Thyroid gland (tissue), 4 donors: Measurements from ENCODE around the gene EXPH5. TPM values are rescaled to one million over a fixed set of nuclear protein-coding genes. Genes with fewer than 3 reads are reported as not detected.

Experiments used
- DNase-seq, 2 donors: peaks; one replicate each; pipeline ENCODE4 v3.0.0-alpha.2; 2019
- H3K27ac ChIP-seq, 3 donors: fragments of 200-600 bp; sonication (generic); 1 replicate in 2 of 3; 2 replicates in 1 of 3; pipeline ENCODE4 v1.5.1; 2016 to 2019; ENCODE audit warnings: mild to moderate bottlenecking in 1 of 3, moderate library complexity in 1 of 3
- H3K27me3 ChIP-seq: fragments of 200-600 bp; sonication (generic); one replicate; pipeline ENCODE4 v1.5.1; 2019
- H3K36me3 ChIP-seq, 2 donors: fragments of 200-600 bp; sonication (generic); one replicate each; pipeline ENCODE4 v1.5.1; 2016 to 2019
- H3K4me1 ChIP-seq, 2 donors: fragments of 200-600 bp; sonication (generic); one replicate each; pipeline ENCODE4 v1.5.1; 2017 to 2019
- H3K4me3 ChIP-seq, 3 donors: fragments of 200-600 bp; sonication (generic); replicated peaks in 1 of 3; 1 replicate in 2 of 3; 2 replicates in 1 of 3; pipeline ENCODE4 v1.5.1; 2016; ENCODE audit warnings: mild to moderate bottlenecking in 1 of 3
- H3K9me3 ChIP-seq: fragments of 200-600 bp; sonication (generic); one replicate; pipeline ENCODE4 v1.5.1; 2017
- CTCF ChIP-seq, 6 experiments: fragments of 200-600 bp in 3 of 6; fragments of 450-650 bp in 3 of 6; sonication (generic) in 3 of 6; IDR thresholded peaks; one replicate each; pipeline ENCODE4 v1.5.1; 2016 to 2019; ENCODE audit warnings: antibody characterized with exemption in 6 of 6, mild to moderate bottlenecking in 2 of 6, inconsistent platforms in 1 of 6, moderate library complexity in 1 of 6
- POLR2A ChIP-seq, 2 donors: fragments of 450-650 bp; IDR thresholded peaks; one replicate each; pipeline ENCODE4 v1.6.1; 2017; ENCODE audit warnings: antibody characterized with exemption in 2 of 2, mild to moderate bottlenecking in 2 of 2, moderate library complexity in 1 of 2
- WGBS, 2 donors: methylation state at CpG; one replicate each; pipeline ENCODE4 v1.1.5; 2017; 5-methylcytosine and 5-hydroxymethylcytosine counted together
- intact Hi-C: fragments of 100-400 bp; cut with DNase I; formaldehyde crosslinking; loops from one replicate; pipeline ENCODE4 v1.15.1; 2023
- total RNA-seq, 4 donors: library from RNA; depleted of rRNA; stranded (reverse); fragments of >200 nt; gene quantifications; one replicate each; pipeline ENCODE4 v1.2.3, GENCODE V29; 2016

EXPH5 gene
- total RNA-seq, 4 donors from 2014 or later: 4.5 to 12.2 (median 6.3) TPM

GRCh38 chr11:108535384-108535955, 58.1 kb downstream of the EXPH5 start:
- H3K27me3 ChIP-seq: no peaks in the 10 kb centered on the region
- H3K36me3 ChIP-seq: no peaks in the 10 kb centered on the region
- 89 to 92% methylated on average over 6 of the region's 6 CpGs for WGBS, 2 donors
- H3K27ac ChIP-seq: no peak overlapping the region
- intact Hi-C loops: no loop called here
- H3K4me1 ChIP-seq: peaks cover 0 to 11% of the 10 kb centered on the region in 2 donors
- no peak for DNase-seq
- no peak for TF ChIP-seq POLR2A (IDR thresholded peaks at IDR 0.05)
- no peak for TF ChIP-seq CTCF (IDR thresholded peaks at IDR 0.05)
- H3K4me3 ChIP-seq: no peak overlapping the region
- no peaks in the 10 kb centered on the region for H3K9me3 ChIP-seq

- intact Hi-C loops: no loop called here
- Histone ChIP-seq H3K36me3 (no peaks in the 10 kb centered on the region), H3K4me1 (peaks cover 0 to 11% of the 10 kb centered on the region in 2 donors), H3K9me3 (no peaks in the 10 kb centered on the region), H3K27ac (no peak overlapping the region), H3K27me3 (no peaks in the 10 kb centered on the region), H3K4me3 (no peak overlapping the region)
- no peak for DNase-seq
- 58 to 59% methylated on average over 2 of the region's 2 CpGs for WGBS, 2 donors
- TF ChIP-seq CTCF (IDR thresholded peaks at IDR 0.05): no peak
- no peak for TF ChIP-seq POLR2A (IDR thresholded peaks at IDR 0.05)
Measured at GRCh38 chr11:108534274-108534882, 59.2 kb downstream of the EXPH5 start.

GRCh38 chr11:108530426-108530825, 63.1 kb downstream of the EXPH5 start:
- 93 to 97% methylated on average over 3 to 5 of the region's 5 CpGs for whole genome bisulfite sequencing, 2 donors
- Histone ChIP-seq H3K4me3 (no peak overlapping the region), H3K27me3 (no peaks in the 10 kb centered on the region)

GRCh38 chr11:108527382-108527781, 66.2 kb downstream of the EXPH5 start:
- H3K4me3 ChIP-seq: no peak overlapping the region
- H3K27ac ChIP-seq: no peak overlapping the region
- no peaks in the 10 kb centered on the region for H3K9me3 ChIP-seq
- H3K36me3 ChIP-seq: no peaks in the 10 kb centered on the region
- no peak for DNase-seq
- 89 to 91% methylated on average over 6 of the region's 6 CpGs for WGBS, 2 donors
- H3K4me1 ChIP-seq: no peaks in the 10 kb centered on the region
- TF ChIP-seq POLR2A (IDR thresholded peaks at IDR 0.05) (no peak), CTCF (IDR thresholded peaks at IDR 0.05) (no peak)
- no peaks in the 10 kb centered on the region for H3K27me3 ChIP-seq
- intact Hi-C loops: no loop called here

More at GRCh38 chr11:108530426-108530825, 63.1 kb downstream of the EXPH5 start:
- intact Hi-C loops: no loop called here
- Histone ChIP-seq H3K4me1 (peaks cover 0 to 6% of the 10 kb centered on the region in 2 donors), H3K36me3 (no peaks in the 10 kb centered on the region), H3K27ac (no peak overlapping the region), H3K9me3 (no peaks in the 10 kb centered on the region)
- DNase-seq: no peak
- TF ChIP-seq POLR2A (IDR thresholded peaks at IDR 0.05): no peak
- TF ChIP-seq CTCF (IDR thresholded peaks at IDR 0.05): no peak

- Histone ChIP-seq H3K36me3 (no peaks in the 10 kb centered on the region), H3K4me3 (no peak overlapping the region), H3K9me3 (no peaks in the 10 kb centered on the region), H3K27me3 (no peaks in the 10 kb centered on the region), H3K27ac (no peak overlapping the region), H3K4me1 (no peaks in the 10 kb centered on the region)
- DNase-seq: no peak
- 78 to 97% methylated on average over 1 of the region's 1 CpG for WGBS, 2 donors
- intact Hi-C loops: no loop called here
- TF ChIP-seq CTCF (IDR thresholded peaks at IDR 0.05) (no peak), POLR2A (IDR thresholded peaks at IDR 0.05) (no peak)
Measured at GRCh38 chr11:108525161-108525560, 68.4 kb downstream of the EXPH5 start.
